HEK293T (cell line): ENCODE results near the gene MAGI2.

Experiments
- CTCF ChIA-PET: fragments of 350-600 bp; formaldehyde crosslinking; extraction: SDS; loops from one replicate; lab custom pipeline; 2021; ENCODE audit warnings: antibody characterized with exemption, inconsistent platforms; lab: Yijun Ruan, JAX
- POLR2A ChIA-PET: fragments of 350-600 bp; formaldehyde crosslinking; extraction: SDS; loops from one replicate; lab custom pipeline; 2020; ENCODE audit warnings: antibody characterized with exemption, inconsistent platforms; lab: Yijun Ruan, JAX
- DNase-seq: peaks from one replicate; pipeline ENCODE4 v3.0.0; 2012; ENCODE audit warnings: mixed read lengths; ENCODE audit errors: extremely low spot score
- ARNT ChIP-seq: fragments of 450-650 bp; IDR thresholded peaks from 2 replicates; pipeline ENCODE4 v1.6.1; 2017; ENCODE audit warnings: mild to moderate bottlenecking
- BHLHE40 ChIP-seq: fragments of 450-650 bp; IDR thresholded peaks from 2 replicates; pipeline ENCODE4 v1.6.1; 2016; ENCODE audit warnings: mild to moderate bottlenecking, moderate library complexity, borderline replicate concordance
- CTBP1 ChIP-seq: fragments of 450-650 bp; IDR thresholded peaks from 2 replicates; pipeline ENCODE4 v1.6.1; 2016; ENCODE audit warnings: borderline replicate concordance
- ELF4 ChIP-seq: fragments of 450-650 bp; IDR thresholded peaks from 2 replicates; pipeline ENCODE4 v1.6.1; 2017; ENCODE audit warnings: antibody characterized with exemption
- FOXA1 ChIP-seq: fragments of 450-650 bp; IDR thresholded peaks from 2 replicates; pipeline ENCODE4 v1.6.1; 2016; ENCODE audit warnings: mild to moderate bottlenecking
- FOXK2 ChIP-seq: fragments of 450-650 bp; IDR thresholded peaks from 2 replicates; pipeline ENCODE4 v1.6.1; 2016; ENCODE audit warnings: mild to moderate bottlenecking
- FOXM1 ChIP-seq: fragments of 450-650 bp; IDR thresholded peaks from 2 replicates; pipeline ENCODE4 v1.6.1; 2017; ENCODE audit warnings: mild to moderate bottlenecking, borderline replicate concordance
- HDGF ChIP-seq: fragments of 450-650 bp; IDR thresholded peaks from 2 replicates; pipeline ENCODE4 v1.6.1; 2017; ENCODE audit warnings: antibody characterized with exemption, borderline replicate concordance
- L3MBTL2 ChIP-seq: fragments of 450-650 bp; conservative IDR thresholded peaks from 2 replicates; pipeline ENCODE4 v1.6.1; 2016; ENCODE audit warnings: mild to moderate bottlenecking
- LEF1 ChIP-seq: fragments of 450-650 bp; IDR thresholded peaks from 2 replicates; pipeline ENCODE4 v1.6.1; 2017; ENCODE audit warnings: mild to moderate bottlenecking, borderline replicate concordance
- NFRKB ChIP-seq: fragments of 450-650 bp; IDR thresholded peaks from 2 replicates; pipeline ENCODE4 v1.6.1; 2016; ENCODE audit warnings: mild to moderate bottlenecking, moderate library complexity
- PKNOX1 ChIP-seq: fragments of 450-650 bp; IDR thresholded peaks from 2 replicates; pipeline ENCODE4 v1.6.1; 2016
- SP1 ChIP-seq: fragments of 450-650 bp; IDR thresholded peaks from 2 replicates; pipeline ENCODE4 v1.6.1; 2017
- SUZ12 ChIP-seq: fragments of 450-650 bp; IDR thresholded peaks from 2 replicates; pipeline ENCODE4 v1.6.1; 2016; ENCODE audit warnings: mild to moderate bottlenecking
- TARDBP ChIP-seq: fragments of 450-650 bp; IDR thresholded peaks from 2 replicates; pipeline ENCODE4 v1.6.1; 2016
- ZNF384 ChIP-seq: fragments of 450-650 bp; IDR thresholded peaks from 2 replicates; pipeline ENCODE4 v1.6.1; 2016

Gene MAGI2

GRCh38 chr7:79011921-79012320 is 441.5 kb downstream of the MAGI2 start:
- no peak for DNase-seq
- ChIA-PET POLR2A (no interaction called here), CTCF (no interaction called here)
- TF ChIP-seq SUZ12: no peak
- TF ChIP-seq ARNT: no peak
- TF ChIP-seq FOXK2: no peak
- TF ChIP-seq CTBP1: no peak
- TF ChIP-seq FOXM1: no peak
- no peak for TF ChIP-seq FOXA1
- TF ChIP-seq HDGF: no peak
- no peak for TF ChIP-seq PKNOX1
- no peak for TF ChIP-seq ZNF384
- no peak for TF ChIP-seq LEF1
- TF ChIP-seq SP1: no peak
- TF ChIP-seq NFRKB: no peak
- no peak for TF ChIP-seq BHLHE40

- TF ChIP-seq SUZ12 (no peak), SP1 (no peak), ELF4 (no peak), FOXA1 (no peak), ARNT (no peak), ZNF384 (no peak), L3MBTL2 (no peak), HDGF (no peak), BHLHE40 (no peak), NFRKB (no peak), FOXM1 (no peak), CTBP1 (no peak), PKNOX1 (no peak), TARDBP (no peak), FOXK2 (no peak), LEF1 (no peak)
- CTCF ChIA-PET: no interaction called here
- no peak for DNase-seq
- POLR2A ChIA-PET: no interaction called here
Measured at GRCh38 chr7:79009647-79010046, 443.8 kb downstream of the MAGI2 start.

- no peak for DNase-seq
- ChIA-PET POLR2A (no interaction called here), CTCF (no interaction called here)
- no peak for TF ChIP-seq ARNT
- TF ChIP-seq FOXM1: no peak
- no peak for TF ChIP-seq SUZ12
- no peak for TF ChIP-seq CTBP1
- TF ChIP-seq BHLHE40: no peak
- no peak for TF ChIP-seq L3MBTL2
Measured at GRCh38 chr7:79008786-79009185, 444.7 kb downstream of the MAGI2 start.

DNA sequence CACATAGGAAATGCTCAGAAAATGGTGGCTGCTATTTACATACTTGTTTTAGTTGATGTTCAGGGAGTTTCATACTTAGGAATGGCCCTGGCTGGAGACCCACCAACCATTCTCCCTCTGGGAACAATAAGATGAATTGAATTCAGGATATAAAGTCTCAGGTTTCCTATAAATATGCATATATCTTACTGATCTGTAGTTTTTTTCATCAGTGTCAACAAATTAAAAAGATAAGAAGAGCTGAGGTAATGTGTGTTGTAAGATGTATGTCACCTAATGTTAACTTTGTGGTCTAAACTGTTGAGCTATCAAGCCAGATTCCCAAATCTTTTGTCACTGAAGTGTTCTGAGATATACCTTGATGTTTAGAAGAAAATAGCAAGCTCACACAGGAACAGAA is 457.5 kb downstream of the MAGI2 start:
- TF ChIP-seq FOXK2 (no peak), SP1 (no peak), PKNOX1 (no peak), ELF4 (no peak)
- ChIA-PET POLR2A (no interaction called here), CTCF (no interaction called here)
- no peak for DNase-seq

DNA sequence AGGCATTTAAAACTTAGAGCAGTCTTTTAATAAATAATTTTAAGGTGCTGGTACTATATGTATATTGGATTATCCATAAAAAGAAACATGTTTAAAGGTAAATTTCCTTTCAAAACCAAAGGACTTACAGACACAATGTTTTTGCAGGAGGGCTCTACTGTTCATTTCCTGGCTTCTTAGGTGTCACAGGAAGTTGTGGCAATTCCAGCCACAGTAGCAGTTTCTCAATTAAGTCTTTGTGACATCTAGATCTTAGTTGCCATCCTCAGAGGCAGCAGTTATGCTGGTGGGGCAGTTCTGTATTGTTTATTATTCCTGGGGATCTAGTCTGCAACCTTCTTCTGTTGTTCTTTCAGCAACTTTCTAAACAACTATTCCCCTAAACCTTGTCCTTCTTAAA is 460.1 kb downstream of the MAGI2 start:
- TF ChIP-seq FOXM1: no peak
- no peak for TF ChIP-seq SUZ12
- TF ChIP-seq SP1: no peak
- TF ChIP-seq HDGF: no peak
- no peak for TF ChIP-seq L3MBTL2
- TF ChIP-seq ELF4: no peak
- TF ChIP-seq TARDBP: no peak
- no peak for TF ChIP-seq LEF1
- CTCF ChIA-PET: no interaction called here
- DNase-seq: no peak
- POLR2A ChIA-PET: no interaction called here

DNA sequence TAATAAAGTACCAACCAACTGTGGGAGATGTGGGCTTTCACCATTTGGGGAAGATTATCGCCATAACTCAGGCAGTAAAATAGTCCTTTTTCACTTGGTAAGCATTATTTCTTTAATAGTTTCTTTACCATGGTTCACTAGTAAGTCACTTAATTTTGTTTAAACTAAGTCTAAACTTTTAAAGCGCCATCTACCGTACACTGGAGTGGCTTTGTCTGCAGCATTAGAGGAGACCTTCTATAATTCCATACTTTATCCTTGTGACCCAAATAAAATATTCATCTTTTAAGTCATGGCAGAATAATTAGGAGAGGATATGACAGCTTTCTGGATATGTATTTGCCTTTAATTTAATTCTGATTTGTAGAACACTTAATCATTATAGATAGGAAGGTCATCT is 468.0 kb downstream of the MAGI2 start:
- TF ChIP-seq LEF1: no peak
- no peak for TF ChIP-seq SUZ12
- TF ChIP-seq ZNF384: no peak
- no peak for TF ChIP-seq FOXK2
- TF ChIP-seq ELF4: no peak
- TF ChIP-seq SP1: no peak
- no peak for TF ChIP-seq FOXM1
- TF ChIP-seq FOXA1: no peak
- TF ChIP-seq NFRKB: no peak
- CTCF ChIA-PET: no interaction called here
- no peak for DNase-seq
- POLR2A ChIA-PET: no interaction called here

- TF ChIP-seq TARDBP: no peak
- no peak for TF ChIP-seq ARNT
- no peak for TF ChIP-seq ELF4
- no peak for TF ChIP-seq BHLHE40
- TF ChIP-seq NFRKB: no peak
- no peak for TF ChIP-seq CTBP1
- no peak for TF ChIP-seq ZNF384
- no peak for TF ChIP-seq FOXA1
- DNase-seq: no peak
- POLR2A ChIA-PET: no interaction called here
- CTCF ChIA-PET: no interaction called here
Measured at GRCh38 chr7:78983483-78983882, 470.0 kb downstream of the MAGI2 start.
